ENCODE measurements around the gene TACC3. TPM values are rescaled to one million over a fixed set of nuclear protein-coding genes. Genes with fewer than 3 reads are reported as not detected.

The TACC3 gene
- total RNA-seq, 5 donors from 2014 or later (not counting 1 experiment from before 2014, with no cell fraction given), result 100 to 138 (median 127) TPM

DNA sequence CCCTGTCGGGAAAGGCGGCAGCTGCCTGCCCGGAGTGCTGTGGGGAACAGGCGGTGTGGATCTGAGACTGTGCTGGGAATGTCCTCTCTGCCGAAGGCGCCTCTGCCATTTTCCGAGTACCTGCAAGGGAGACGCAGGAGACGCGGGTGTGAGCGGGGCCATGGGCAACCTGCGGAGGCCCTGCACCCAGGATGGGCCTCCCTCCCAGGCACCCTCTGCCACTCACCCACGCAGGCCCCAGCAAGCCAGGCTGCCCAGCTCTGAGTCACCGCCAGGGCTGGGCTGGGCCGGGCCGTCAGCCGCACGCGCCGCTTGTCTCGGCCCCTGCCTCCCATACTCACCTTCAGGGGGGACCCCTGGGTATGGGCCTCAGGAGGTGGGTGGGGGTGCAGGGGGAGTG, 68.2 kb downstream of the TACC3 start:
- Mint-ChIP-seq H3K4me3 (no peak overlapping the region), H3K4me1 (no peaks in the 10 kb centered on the region), H3K9me3 (no peaks in the 10 kb centered on the region), H3K27ac (no peak overlapping the region), H3K36me3 (no peaks in the 10 kb centered on the region), H3K27me3 (peaks cover 0 to 11% of the 10 kb centered on the region in 2 donors)
- ChIA-PET CTCF (no interaction called here), POLR2A (no interaction called here)
- H3K4me1 ChIP-seq (ENCODE audit: control insufficient read depth in 1 of 2, extremely low read depth in 1 of 2, insufficient read depth in 2 of 2, low read length in 2 of 2), result peaks cover 0 to 8% of the 10 kb centered on the region in 2 experiments
- peaks cover 0 to 37% of the 10 kb centered on the region in 2 experiments for H3K27me3 ChIP-seq (replicated peaks in 1 of 2; ENCODE audit: control insufficient read depth in 2 of 2, extremely low read depth in 1 of 2, insufficient read depth in 2 of 2, low read length in 1 of 2)
- no peaks in the 10 kb centered on the region for H3K36me3 ChIP-seq (ENCODE audit: control insufficient read depth in 2 of 2, extremely low read depth in 1 of 2, insufficient read depth in 1 of 2, low read length in 1 of 2)
- WGBS (ENCODE audit: insufficient coverage), result 100% methylated on average over 6 of the region's 21 CpGs
- no peak for DNase-seq
- no peak for ATAC-seq (replicated peaks in 1 of 4)
- no peaks in the 10 kb centered on the region for H3K9me3 ChIP-seq
- H3K27ac ChIP-seq (ENCODE audit: low read length), result no peak overlapping the region
- no peak overlapping the region for H3K4me3 ChIP-seq (ENCODE audit: control insufficient read depth in 1 of 2, extremely low read depth in 1 of 2, low read length in 1 of 2)

DNA sequence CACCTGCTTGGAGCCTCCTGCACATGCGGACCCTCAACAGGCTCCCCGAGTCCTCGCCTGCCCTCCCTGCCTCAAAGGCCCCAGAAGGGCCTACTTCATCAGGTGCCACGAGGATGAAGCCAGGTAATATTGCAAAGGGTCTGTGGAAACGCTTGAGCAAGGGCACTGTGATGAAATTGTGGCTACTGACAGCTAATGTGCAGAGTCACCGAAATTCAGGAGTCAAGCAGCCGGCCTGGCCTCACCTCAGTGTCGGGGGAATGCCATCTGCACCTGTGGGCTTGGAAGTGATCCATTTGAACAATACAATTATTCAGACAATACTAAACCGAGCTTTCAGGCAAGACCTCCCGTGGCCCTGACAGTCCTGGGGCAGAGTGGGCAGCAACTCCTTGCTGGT, 68.7 kb downstream of the TACC3 start:
- no peaks in the 10 kb centered on the region for H3K9me3 Mint-ChIP-seq
- no peaks in the 10 kb centered on the region for H3K36me3 ChIP-seq (ENCODE audit: control insufficient read depth in 2 of 2, extremely low read depth in 1 of 2, insufficient read depth in 1 of 2, low read length in 1 of 2)
- no peaks in the 10 kb centered on the region for H3K36me3 Mint-ChIP-seq
- no peak overlapping the region for H3K27ac ChIP-seq (ENCODE audit: low read length)
- ChIA-PET POLR2A (no interaction called here), CTCF (no interaction called here)
- DNase-seq (no peak), ATAC-seq (replicated peaks in 1 of 4) (no peak)
- H3K27ac Mint-ChIP-seq, result no peak overlapping the region
- peaks cover 0 to 38% of the 10 kb centered on the region in 2 experiments for H3K27me3 ChIP-seq (replicated peaks in 1 of 2; ENCODE audit: control insufficient read depth in 2 of 2, extremely low read depth in 1 of 2, insufficient read depth in 2 of 2, low read length in 1 of 2)
- peaks cover 0 to 11% of the 10 kb centered on the region in 2 donors for H3K27me3 Mint-ChIP-seq
- H3K4me1 ChIP-seq (ENCODE audit: control insufficient read depth in 1 of 2, extremely low read depth in 1 of 2, insufficient read depth in 2 of 2, low read length in 2 of 2), result peaks cover 0 to 10% of the 10 kb centered on the region in 2 experiments
- 84% methylated on average over 9 of the region's 10 CpGs for WGBS (ENCODE audit: insufficient coverage)
- no peaks in the 10 kb centered on the region for H3K4me1 Mint-ChIP-seq
- no peaks in the 10 kb centered on the region for H3K9me3 ChIP-seq
- no peak overlapping the region for H3K4me3 ChIP-seq (ENCODE audit: control insufficient read depth in 1 of 2, extremely low read depth in 1 of 2, low read length in 1 of 2)
- no peak overlapping the region for H3K4me3 Mint-ChIP-seq

DNA sequence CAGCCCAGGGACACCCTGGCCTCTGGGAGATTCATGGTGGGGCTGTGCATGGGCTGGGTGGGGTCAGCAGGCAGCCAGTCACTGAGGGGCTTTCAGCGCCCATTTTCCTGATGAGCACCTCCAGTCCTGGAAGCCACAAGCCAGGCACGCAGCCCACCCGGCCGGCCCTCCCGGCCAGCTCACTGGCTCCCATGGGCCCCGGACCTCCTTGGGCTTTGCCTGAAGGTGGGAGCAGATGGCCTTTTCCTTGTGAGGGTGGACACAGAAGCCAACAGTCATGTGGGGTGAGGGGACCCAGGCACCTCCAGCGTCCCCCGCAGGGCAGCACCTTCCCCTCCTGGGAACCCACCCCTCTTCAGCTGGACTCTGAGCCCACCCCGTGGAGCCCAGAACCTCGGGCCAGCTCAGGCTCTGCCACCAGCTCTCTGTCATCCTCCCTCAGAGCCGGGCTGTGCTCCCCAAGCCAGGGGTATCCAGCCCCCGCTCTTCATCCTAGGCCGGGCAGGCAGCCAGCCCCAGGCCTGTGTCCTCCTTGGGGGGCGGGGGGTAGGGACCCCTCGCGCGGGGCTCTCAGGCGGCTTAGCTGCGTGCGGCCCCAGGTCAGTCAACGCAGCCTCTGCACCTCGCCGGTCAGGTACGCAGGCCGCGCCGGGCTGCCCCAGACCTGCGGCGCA, 71.0 kb downstream of the TACC3 start:
- Mint-ChIP-seq H3K9me3 (no peaks in the 10 kb centered on the region), H3K36me3 (no peaks in the 10 kb centered on the region), H3K4me1 (peaks cover 0 to 5% (median 0%) of the 10 kb centered on the region in 3 donors), H3K27me3 (peaks cover 5 to 29% of the 10 kb centered on the region in 2 donors), H3K4me3 (peak overlapping the region; percentile 39 to 67 (median 58)), H3K27ac (no peak overlapping the region)
- ATAC-seq (replicated peaks in 1 of 4) (peak in 1 of 4 experiments; percentile 5), DNase-seq (no peak)
- ChIA-PET CTCF (no interaction called here), POLR2A (no interaction called here)
- H3K27ac ChIP-seq (ENCODE audit: low read length), result no peak overlapping the region
- H3K27me3 ChIP-seq (replicated peaks in 1 of 2; ENCODE audit: control insufficient read depth in 2 of 2, extremely low read depth in 1 of 2, insufficient read depth in 2 of 2, low read length in 1 of 2), result peaks cover 5 to 56% of the 10 kb centered on the region in 2 experiments
- H3K4me1 ChIP-seq (ENCODE audit: control insufficient read depth in 1 of 2, extremely low read depth in 1 of 2, insufficient read depth in 2 of 2, low read length in 2 of 2), result peaks cover 0 to 20% of the 10 kb centered on the region in 2 experiments
- no peak overlapping the region for H3K4me3 ChIP-seq (ENCODE audit: control insufficient read depth in 1 of 2, extremely low read depth in 1 of 2, low read length in 1 of 2)
- WGBS (ENCODE audit: insufficient coverage), result 71% methylated on average over 18 of the region's 29 CpGs
- H3K36me3 ChIP-seq (ENCODE audit: control insufficient read depth in 2 of 2, extremely low read depth in 1 of 2, insufficient read depth in 1 of 2, low read length in 1 of 2), result no peaks in the 10 kb centered on the region
- no peaks in the 10 kb centered on the region for H3K9me3 ChIP-seq

DNA sequence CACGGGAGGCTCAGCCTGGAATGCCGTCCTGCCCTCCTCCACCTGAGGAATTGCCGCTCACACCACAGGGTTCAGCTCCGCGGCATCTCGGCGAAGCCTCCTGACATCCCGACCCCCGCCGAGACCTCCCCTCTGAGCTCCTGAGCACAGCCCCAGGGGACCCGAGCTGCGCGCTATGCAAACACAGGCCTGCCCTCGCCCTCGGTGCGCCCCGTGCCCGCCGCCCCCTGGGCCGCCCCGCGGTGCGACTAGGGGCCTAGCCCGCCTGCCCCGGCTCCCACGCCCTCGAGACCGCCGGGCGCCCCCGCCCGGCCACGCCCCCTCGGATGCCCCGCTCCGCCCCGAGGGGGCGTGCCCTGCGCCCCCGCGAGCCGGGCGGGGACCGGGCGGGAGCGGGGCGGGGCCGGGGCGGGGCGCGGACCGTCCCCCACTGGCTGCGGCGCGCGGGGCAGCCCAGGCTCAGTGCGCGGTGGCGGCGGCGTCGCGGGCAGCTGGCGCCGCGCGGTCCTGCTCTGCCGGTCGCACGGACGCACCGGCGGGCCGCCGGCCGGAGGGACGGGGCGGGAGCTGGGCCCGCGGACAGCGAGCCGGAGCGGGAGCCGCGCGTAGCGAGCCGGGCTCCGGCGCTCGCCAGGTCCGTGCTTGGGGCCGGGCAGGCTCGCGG, 71.6 kb downstream of the TACC3 start, which contains the start of gene FGFR3:
Gene FGFR3, plus strand, starts transcription at position 462 of the 664 bp plus-strand sequence. CDS start 642 bp downstream, outside the sequence.
- peak; percentile 75 to 86 (median 77) for ATAC-seq (replicated peaks in 1 of 4)
- H3K36me3 ChIP-seq (ENCODE audit: control insufficient read depth in 2 of 2, extremely low read depth in 1 of 2, insufficient read depth in 1 of 2, low read length in 1 of 2), result no peaks in the 10 kb centered on the region
- H3K4me1 Mint-ChIP-seq, result peaks cover 0 to 5% (median 0%) of the 10 kb centered on the region in 3 donors
- no peaks in the 10 kb centered on the region for H3K9me3 ChIP-seq
- no peak within 1 kb of the TSS for H3K27ac ChIP-seq (ENCODE audit: low read length)
- H3K4me3 Mint-ChIP-seq, result peak within 1 kb of the TSS; percentile 39 to 67 (median 58)
- ChIA-PET POLR2A (no interaction called here), CTCF (no interaction called here)
- H3K9me3 Mint-ChIP-seq, result no peaks in the 10 kb centered on the region
- peaks cover 0 to 20% of the 10 kb centered on the region in 2 experiments for H3K4me1 ChIP-seq (ENCODE audit: control insufficient read depth in 1 of 2, extremely low read depth in 1 of 2, insufficient read depth in 2 of 2, low read length in 2 of 2)
- peak within 1 kb of the TSS in 1 of 2 donors; percentile 65 for H3K4me3 ChIP-seq (ENCODE audit: control insufficient read depth in 1 of 2, extremely low read depth in 1 of 2, low read length in 1 of 2)
- peaks cover 5 to 63% of the 10 kb centered on the region in 2 experiments for H3K27me3 ChIP-seq (replicated peaks in 1 of 2; ENCODE audit: control insufficient read depth in 2 of 2, extremely low read depth in 1 of 2, insufficient read depth in 2 of 2, low read length in 1 of 2)
- H3K27ac Mint-ChIP-seq, result no peak within 1 kb of the TSS
- H3K27me3 Mint-ChIP-seq, result peaks cover 5 to 34% of the 10 kb centered on the region in 2 donors
- H3K36me3 Mint-ChIP-seq, result no peaks in the 10 kb centered on the region
- peak in 8 of 35 experiments; percentile 10 to 64 (median 22) for DNase-seq
- 2% methylated on average over 95 of the region's 95 CpGs for WGBS (ENCODE audit: insufficient coverage)

DNA sequence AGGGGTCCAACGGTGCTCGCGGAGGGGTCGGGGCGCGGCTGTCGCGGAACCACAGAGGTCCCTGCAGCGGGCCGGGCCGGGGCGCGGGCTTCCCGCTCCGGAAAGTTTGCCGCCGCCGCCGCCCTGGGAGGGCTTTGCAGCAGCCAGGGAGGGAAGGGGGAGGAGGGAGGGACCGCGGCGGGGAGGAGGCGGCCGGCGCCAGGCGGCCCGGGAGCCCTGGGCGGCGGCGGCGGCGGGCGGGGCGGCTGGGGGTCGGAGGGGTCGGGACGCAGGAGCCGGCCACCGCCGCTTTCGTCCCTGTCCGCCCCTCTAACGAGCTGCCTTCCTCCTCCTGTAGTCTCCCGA, 72.1 kb downstream of the TACC3 start:
- Histone ChIP-seq H3K36me3 (ENCODE audit: control insufficient read depth in 2 of 2, extremely low read depth in 1 of 2, insufficient read depth in 1 of 2, low read length in 1 of 2) (no peaks in the 10 kb centered on the region), H3K4me1 (ENCODE audit: control insufficient read depth in 1 of 2, extremely low read depth in 1 of 2, insufficient read depth in 2 of 2, low read length in 2 of 2) (peaks cover 0 to 20% of the 10 kb centered on the region in 2 experiments), H3K9me3 (no peaks in the 10 kb centered on the region), H3K27ac (ENCODE audit: low read length) (no peak overlapping the region), H3K4me3 (ENCODE audit: control insufficient read depth in 1 of 2, extremely low read depth in 1 of 2, low read length in 1 of 2) (no peak overlapping the region), H3K27me3 (replicated peaks in 1 of 2; ENCODE audit: control insufficient read depth in 2 of 2, extremely low read depth in 1 of 2, insufficient read depth in 2 of 2, low read length in 1 of 2) (peaks cover 5 to 67% of the 10 kb centered on the region in 2 experiments)
- H3K36me3 Mint-ChIP-seq, result no peaks in the 10 kb centered on the region
- no peak overlapping the region for H3K27ac Mint-ChIP-seq
- no peak overlapping the region for H3K4me3 Mint-ChIP-seq
- DNase-seq (peak in 18 of 35 experiments; percentile 12 to 51 (median 21)), ATAC-seq (replicated peaks in 1 of 4) (peak; percentile 56 to 66 (median 58))
- ChIA-PET CTCF (no interaction called here), POLR2A (no interaction called here)
- H3K4me1 Mint-ChIP-seq, result peaks cover 0 to 5% (median 0%) of the 10 kb centered on the region in 3 donors
- WGBS (ENCODE audit: insufficient coverage), result 0% methylated on average over 22 of the region's 44 CpGs
- no peaks in the 10 kb centered on the region for H3K9me3 Mint-ChIP-seq
- H3K27me3 Mint-ChIP-seq, result peaks cover 6 to 34% of the 10 kb centered on the region in 2 donors

DNA sequence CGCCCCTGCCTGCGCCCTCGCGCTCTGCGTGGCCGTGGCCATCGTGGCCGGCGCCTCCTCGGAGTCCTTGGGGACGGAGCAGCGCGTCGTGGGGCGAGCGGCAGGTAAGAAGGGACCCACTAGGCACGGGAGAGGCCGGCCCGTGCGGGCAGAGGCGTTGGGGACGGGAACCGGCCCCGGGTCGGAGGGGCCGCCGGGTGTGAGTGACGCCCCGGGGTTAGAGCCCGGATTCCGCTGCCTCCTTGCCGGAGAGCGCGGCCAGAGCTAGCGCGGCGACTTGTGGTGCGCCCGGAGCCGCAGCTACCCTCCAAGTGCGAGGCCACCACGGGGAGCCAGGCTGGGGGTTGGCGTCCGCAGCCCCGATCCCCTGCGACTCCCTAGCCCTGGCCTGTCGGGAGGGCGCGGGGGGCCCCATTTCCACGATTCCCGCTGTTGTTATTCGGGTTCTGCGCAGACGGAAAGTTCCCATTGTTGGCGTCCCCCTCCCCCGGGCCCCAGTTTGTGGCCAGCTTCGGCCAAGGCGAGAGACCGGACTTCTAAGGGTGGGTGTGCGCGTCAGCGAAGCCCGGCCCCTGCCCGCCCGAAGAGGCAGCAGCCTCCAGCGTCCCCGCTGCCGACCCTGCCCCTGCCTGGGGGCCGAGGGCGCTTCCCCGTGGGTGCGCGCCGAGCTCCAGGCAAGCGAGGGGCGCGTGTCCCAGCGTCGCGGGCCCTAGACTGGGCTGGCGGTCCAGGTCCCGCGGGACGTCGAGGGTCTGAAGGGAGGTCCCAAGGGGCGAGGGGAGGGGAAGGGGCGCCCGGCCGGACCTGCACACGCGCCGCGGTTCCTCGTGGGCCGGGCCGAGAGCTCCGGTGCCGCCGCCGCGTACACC, 72.9 kb downstream of the TACC3 start:
- peak in 2 of 4 experiments; percentile 2 to 4 for ATAC-seq (replicated peaks in 1 of 4)
- no peaks in the 10 kb centered on the region for H3K9me3 ChIP-seq
- peak overlapping the region in 1 of 2 donors; percentile 65 for H3K4me3 ChIP-seq (ENCODE audit: control insufficient read depth in 1 of 2, extremely low read depth in 1 of 2, low read length in 1 of 2)
- no peaks in the 10 kb centered on the region for H3K36me3 ChIP-seq (ENCODE audit: control insufficient read depth in 2 of 2, extremely low read depth in 1 of 2, insufficient read depth in 1 of 2, low read length in 1 of 2)
- 3% methylated on average over 98 of the region's 101 CpGs for WGBS (ENCODE audit: insufficient coverage)
- no peaks in the 10 kb centered on the region for H3K9me3 Mint-ChIP-seq
- peaks cover 5 to 74% of the 10 kb centered on the region in 2 experiments for H3K27me3 ChIP-seq (replicated peaks in 1 of 2; ENCODE audit: control insufficient read depth in 2 of 2, extremely low read depth in 1 of 2, insufficient read depth in 2 of 2, low read length in 1 of 2)
- H3K27ac ChIP-seq (ENCODE audit: low read length), result no peak overlapping the region
- H3K27ac Mint-ChIP-seq, result no peak overlapping the region
- CTCF ChIA-PET, result interaction anchor here in 1 of 2 donors (0.6 kb wide), 1 partner anchor 14 kb away, joined by 4 read pairs; no protein-coding TSS in a partner anchor
- H3K27me3 Mint-ChIP-seq, result peaks cover 10 to 39% of the 10 kb centered on the region in 2 donors
- POLR2A ChIA-PET, result no interaction called here
- peaks cover 0 to 5% (median 0%) of the 10 kb centered on the region in 3 donors for H3K4me1 Mint-ChIP-seq
- peak overlapping the region in 2 of 3 donors; percentile 9 to 28 for H3K4me3 Mint-ChIP-seq
- no peaks in the 10 kb centered on the region for H3K36me3 Mint-ChIP-seq
- H3K4me1 ChIP-seq (ENCODE audit: control insufficient read depth in 1 of 2, extremely low read depth in 1 of 2, insufficient read depth in 2 of 2, low read length in 2 of 2), result peaks cover 0 to 20% of the 10 kb centered on the region in 2 experiments
- peak in 1 of 35 experiments; percentile 18 for DNase-seq
